GM21723 (cell line): ENCODE data around the gene NSMF.
"Not testable (repeated sequence)": the region's sequence is repeated elsewhere in the genome, so short reads cannot be mapped to it uniquely, and the experiment has no call there.

Experiments used
- ATAC-seq: cut with Tn5 transposase; IDR thresholded peaks from one replicate; pipeline ENCODE4 v1.9.1; 2021; ENCODE audit warnings: mild to moderate bottlenecking, moderate library complexity; ENCODE audit not compliant: unreplicated experiment

The NSMF gene

GRCh38 chr9:137459601-137460362, 648 bp upstream of the NSMF start:
- ATAC-seq = no peak

- ATAC-seq = peak; percentile 19
Observed at GRCh38 chr9:137458194-137459151, 661 bp downstream of the NSMF start.

- ATAC-seq = no peak
Observed at GRCh38 chr9:137457406-137458193, 1.5 kb downstream of the NSMF start.

GRCh38 chr9:137456864-137457405, 2.2 kb downstream of the NSMF start:
- no peak for ATAC-seq

- no peak for ATAC-seq
Observed at GRCh38 chr9:137456061-137456863, 2.9 kb downstream of the NSMF start.

GRCh38 chr9:137455359-137455991, 3.7 kb downstream of the NSMF start:
- no peak for ATAC-seq

- no peak for ATAC-seq
Observed at GRCh38 chr9:137454597-137455358, 4.4 kb downstream of the NSMF start.

- no peak for ATAC-seq
Observed at GRCh38 chr9:137454145-137454596, 5.0 kb downstream of the NSMF start.

- ATAC-seq = no peak
Observed at GRCh38 chr9:137453643-137454081, 5.5 kb downstream of the NSMF start.

GRCh38 chr9:137452761-137453642, 6.1 kb downstream of the NSMF start:
- no peak for ATAC-seq

GRCh38 chr9:137452006-137452760, 7.0 kb downstream of the NSMF start:
- no peak for ATAC-seq

- ATAC-seq = not testable (repeated sequence)
Observed at GRCh38 chr9:137451264-137452005, 7.7 kb downstream of the NSMF start.

GRCh38 chr9:137450539-137451222, 8.5 kb downstream of the NSMF start:
- not testable (repeated sequence) for ATAC-seq

GRCh38 chr9:137449931-137450538, 9.1 kb downstream of the NSMF start:
- no peak for ATAC-seq
